Measurements from ENCODE around the gene GUK1.
"Not testable (repeated sequence)": the region's sequence is repeated elsewhere in the genome, so short reads cannot be mapped to it uniquely, and the experiment has no call there.

GUK1 gene

DNA sequence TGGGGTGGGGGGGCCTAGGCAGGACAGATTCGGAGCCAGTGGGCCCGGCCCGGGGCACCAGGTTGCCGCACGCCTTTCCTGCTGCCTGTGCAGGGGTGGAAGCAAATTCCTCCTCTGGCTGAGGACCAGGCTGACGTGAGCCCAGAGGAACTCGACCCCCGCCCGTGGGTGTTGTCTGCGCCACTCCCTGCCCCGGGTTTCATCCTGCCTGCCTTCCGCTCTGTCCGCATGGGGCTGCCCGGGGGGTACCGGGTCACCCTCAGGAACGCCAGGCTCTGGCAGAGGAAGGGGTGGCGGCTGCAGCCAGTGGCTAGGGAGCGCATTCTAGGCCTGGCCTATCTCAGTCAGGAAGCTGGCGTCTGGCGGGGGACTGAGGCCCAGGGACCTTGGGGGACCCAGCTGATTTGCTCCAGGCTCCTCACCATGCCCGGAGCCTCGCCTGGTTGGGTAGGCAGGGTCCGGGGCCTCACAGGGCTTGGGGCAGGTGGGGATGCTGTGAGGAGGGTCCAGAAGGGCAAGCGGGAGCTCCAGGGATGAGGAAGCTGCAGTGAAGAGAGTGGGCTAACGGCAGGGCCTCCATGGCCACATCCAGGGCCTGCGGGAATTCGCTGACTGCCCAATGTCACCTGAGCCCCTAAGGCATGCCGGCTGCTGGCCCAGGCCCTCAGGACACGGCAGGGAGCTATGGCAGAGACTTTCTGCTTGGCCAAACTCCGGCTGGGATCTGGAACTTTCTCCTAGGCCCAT, 23.1 kb downstream of the GUK1 start:
- TF ChIP-seq POLR2A (IDR thresholded peaks at IDR 0.05; ENCODE audit: low read depth, low read length) = no peak
- FAIRE-seq (no peak), DNase-seq (ENCODE audit: insufficient read length, low spot score) (no peak)

DNA sequence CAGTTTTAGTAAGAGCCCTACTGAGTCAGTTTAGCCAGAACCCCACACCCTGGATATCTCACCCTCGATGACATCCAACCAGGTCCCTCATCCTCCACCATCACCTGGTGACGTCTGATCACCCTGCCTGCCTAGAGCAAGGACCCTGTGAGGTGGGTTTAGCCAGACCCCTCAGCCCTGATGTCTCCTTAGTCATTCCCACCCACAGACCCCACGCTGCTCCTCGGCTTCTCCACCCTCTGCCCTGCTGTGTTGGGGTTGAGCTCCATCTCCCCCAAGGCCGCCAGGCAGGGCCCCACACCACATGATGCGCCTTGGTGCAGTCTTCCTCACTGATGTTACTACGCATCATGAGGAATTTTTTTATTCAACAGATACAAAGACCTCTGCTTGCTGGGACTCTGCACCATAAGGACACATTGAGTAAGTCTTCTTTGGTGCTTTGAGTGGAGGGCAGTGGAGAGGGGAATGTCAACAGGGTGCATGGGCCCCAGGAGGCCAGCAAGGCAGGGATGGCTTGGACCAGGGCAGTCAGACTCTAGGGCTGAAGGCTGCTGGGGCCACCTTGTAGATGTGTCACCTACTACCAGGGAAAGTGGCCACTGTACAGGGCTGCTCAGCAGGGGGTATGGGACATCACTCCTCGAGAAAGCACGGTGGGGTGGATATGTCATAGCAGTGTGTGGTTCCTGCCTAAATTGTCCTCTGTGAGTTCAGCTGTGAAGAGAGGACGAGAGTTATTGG, 23.9 kb downstream of the GUK1 start:
- FAIRE-seq (no peak), DNase-seq (ENCODE audit: insufficient read length, low spot score) (no peak)
- no peak for TF ChIP-seq POLR2A (IDR thresholded peaks at IDR 0.05; ENCODE audit: low read depth, low read length)

GRCh38 chr1:228164561-228165371, 24.7 kb downstream of the GUK1 start:
- DNase-seq (ENCODE audit: insufficient read length, low spot score) (no peak), FAIRE-seq (no peak)
- TF ChIP-seq POLR2A (IDR thresholded peaks at IDR 0.05; ENCODE audit: low read depth, low read length) = no peak

GRCh38 chr1:228165372-228166169, 25.5 kb downstream of the GUK1 start, which contains the start of gene IBA57:
IBA57 (plus strand) TSS chr1:228165804; CDS start chr1:228165817, 13 bp downstream.
- DNase-seq (ENCODE audit: insufficient read length, low spot score) = peak; percentile 98
- TF ChIP-seq POLR2A (IDR thresholded peaks at IDR 0.05; ENCODE audit: low read depth, low read length) = peak; percentile 80
- FAIRE-seq = no peak

GRCh38 chr1:228166170-228166936, 26.3 kb downstream of the GUK1 start:
- DNase-seq (ENCODE audit: insufficient read length, low spot score) (peak; percentile 72), FAIRE-seq (no peak)
- TF ChIP-seq POLR2A (IDR thresholded peaks at IDR 0.05; ENCODE audit: low read depth, low read length) = no peak

GRCh38 chr1:228168563-228169270, 28.6 kb downstream of the GUK1 start:
- no peak for FAIRE-seq
- no peak for DNase-seq (ENCODE audit: insufficient read length, low spot score)
- TF ChIP-seq POLR2A (IDR thresholded peaks at IDR 0.05; ENCODE audit: low read depth, low read length) = no peak

DNA sequence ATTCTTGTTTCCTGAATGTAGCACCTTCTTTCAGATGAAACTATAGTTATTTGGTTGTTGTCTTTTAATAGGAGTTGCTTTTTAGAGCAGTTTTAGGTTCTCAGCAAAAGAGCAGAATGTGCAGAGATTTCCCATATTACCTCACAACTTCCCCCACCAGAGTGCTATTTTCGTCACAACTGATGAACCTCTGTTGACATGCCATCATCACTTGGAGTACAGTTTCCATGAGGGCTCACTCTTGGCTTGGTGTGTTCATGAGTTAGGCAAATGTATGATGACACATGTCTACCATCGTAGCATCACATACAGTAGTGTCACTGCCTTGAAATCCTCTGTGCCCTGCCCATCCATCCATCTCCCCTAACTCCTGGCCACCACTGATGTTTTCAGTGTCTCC, 29.3 kb downstream of the GUK1 start:
- no peak for TF ChIP-seq POLR2A (IDR thresholded peaks at IDR 0.05; ENCODE audit: low read depth, low read length)
- FAIRE-seq (no peak), DNase-seq (ENCODE audit: insufficient read length, low spot score) (no peak)

GRCh38 chr1:228170666-228171065, 30.6 kb downstream of the GUK1 start:
- no peak for TF ChIP-seq POLR2A (IDR thresholded peaks at IDR 0.05; ENCODE audit: low read depth, low read length)
- no peak for DNase-seq (ENCODE audit: insufficient read length, low spot score)
- no peak for FAIRE-seq

DNA sequence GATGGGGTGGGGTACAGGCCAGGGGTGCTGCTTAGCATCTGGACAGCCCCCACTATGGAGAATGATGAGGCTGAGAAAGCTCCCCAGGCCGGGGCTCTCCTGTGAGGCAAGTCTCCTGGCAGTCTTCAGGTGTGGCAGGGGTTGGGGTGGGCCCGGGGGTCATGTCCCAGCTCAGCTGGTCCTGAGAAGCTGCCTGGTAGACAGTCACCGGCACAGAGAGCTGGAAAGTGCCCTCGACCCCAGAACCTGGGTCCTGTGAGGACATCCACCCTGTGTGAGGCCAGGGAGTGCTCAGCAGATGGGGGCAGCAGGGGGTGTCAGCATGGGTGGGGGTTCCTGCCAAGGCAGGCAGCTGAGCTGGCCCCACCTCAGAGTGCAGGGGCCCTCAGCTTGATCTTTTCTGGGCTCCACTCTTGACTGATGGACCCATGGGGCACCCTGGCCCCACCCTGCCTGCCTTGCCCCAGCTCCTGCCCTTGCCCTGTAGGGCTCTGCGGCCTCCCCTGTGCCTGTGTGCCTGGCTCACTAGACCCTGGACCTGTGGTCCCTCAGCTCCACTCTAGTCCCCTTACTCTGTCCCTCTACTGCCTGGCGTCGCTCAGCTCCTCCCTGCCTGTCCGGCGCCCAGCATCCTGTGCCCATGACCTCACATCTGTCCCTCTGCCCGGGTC, 31.3 kb downstream of the GUK1 start:
- TF ChIP-seq POLR2A (IDR thresholded peaks at IDR 0.05; ENCODE audit: low read depth, low read length) = no peak
- DNase-seq (ENCODE audit: insufficient read length, low spot score) (no peak), FAIRE-seq (no peak)

DNA sequence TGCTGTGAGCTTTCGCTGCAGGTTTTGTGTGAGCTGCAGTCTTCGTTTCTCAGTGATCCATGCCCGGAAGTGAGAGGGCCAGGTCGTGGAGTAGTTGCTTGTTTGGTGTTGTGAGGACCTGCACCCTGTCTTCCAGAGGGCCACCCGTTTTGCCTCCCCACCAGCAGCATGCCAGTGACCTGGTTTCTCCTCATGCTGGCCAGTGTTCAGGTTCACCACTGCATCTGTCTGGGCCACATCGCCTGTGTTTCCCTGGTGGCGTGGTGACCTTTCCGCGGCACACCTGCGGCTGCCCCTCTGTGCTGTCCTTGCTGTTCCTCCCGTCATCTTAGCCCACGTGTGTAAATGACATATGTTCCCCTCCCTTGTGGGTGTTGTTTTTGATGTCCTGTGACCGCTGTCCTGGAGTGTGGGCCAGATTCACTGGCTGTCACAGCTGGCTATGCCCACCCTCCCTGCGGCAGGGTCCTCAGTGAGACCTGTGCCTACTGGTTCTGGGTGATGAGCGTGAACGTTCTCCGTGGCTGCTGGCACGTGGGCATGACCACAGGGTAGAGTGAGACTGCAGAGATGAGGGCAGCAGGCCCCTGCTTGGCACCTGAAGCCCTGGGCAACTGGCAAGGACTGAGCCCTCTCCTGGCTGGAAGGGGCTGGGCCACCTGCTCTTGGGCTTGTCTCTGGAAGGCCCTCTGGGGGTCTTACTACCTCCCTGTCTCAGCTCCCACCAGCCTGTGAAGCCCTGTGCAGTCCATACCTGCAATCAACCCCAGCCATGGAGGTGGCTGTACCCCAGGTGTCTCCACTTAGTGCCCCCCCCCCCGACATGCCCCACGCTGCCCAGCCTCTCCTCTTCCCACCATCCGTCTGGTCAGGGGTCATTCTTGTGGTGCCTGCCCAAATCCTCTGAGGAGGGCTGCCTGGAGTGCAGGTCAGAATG, 32.8 kb downstream of the GUK1 start:
- TF ChIP-seq POLR2A (IDR thresholded peaks at IDR 0.05; ENCODE audit: low read depth, low read length) = no peak
- no peak for DNase-seq (ENCODE audit: insufficient read length, low spot score)
- no peak for FAIRE-seq

DNA sequence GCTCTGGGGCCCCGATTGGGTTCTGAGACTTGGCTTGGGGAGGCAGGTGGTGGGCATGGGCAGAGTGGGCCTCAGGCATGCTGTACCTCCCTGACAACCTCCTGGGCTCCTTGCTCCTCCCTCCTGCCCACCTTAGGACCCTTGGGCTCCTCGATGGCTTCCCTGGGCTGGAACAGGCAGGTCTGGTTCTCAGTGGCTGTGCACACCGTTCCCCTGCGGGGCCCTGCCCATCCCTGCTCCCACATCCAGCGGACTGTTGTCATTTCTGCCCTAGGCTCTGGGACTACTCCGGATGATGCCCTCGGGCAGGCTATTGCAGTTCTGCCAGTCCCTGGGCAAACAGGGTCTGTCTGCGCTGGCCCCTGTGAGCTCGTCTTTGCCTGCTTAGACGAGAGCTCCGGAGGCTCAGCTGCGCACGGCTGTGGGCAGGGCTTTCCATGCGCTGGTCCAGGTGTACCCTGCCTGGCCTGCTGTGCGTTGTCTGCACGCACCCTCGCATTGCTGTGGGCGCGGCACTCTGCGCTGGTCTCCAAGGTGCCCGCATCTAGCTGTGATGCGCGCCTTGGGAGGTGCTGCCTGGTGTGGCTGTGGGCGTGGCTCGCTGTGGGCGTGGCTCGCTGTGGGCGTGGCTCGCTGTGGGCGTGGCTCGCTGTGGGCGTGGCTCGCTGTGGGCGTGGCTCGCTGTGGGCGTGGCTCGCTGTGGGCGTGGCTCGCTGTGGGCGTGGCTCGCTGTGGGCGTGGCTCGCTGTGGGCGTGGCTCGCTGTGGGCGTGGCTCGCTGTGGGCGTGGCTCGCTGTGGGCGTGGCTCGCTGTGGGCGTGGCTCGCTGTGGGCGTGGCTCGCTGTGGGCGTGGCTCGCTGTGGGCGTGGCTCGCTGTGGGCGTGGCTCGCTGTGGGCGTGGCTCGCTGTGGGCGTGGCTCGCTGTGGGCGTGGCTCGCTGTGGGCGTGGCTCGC, 33.7 kb downstream of the GUK1 start:
- not testable (repeated sequence) for FAIRE-seq; DNase-seq (ENCODE audit: insufficient read length, low spot score)
